ENCODE results near the gene SH3BP1.
"Not testable (repeated sequence)": the region's sequence is repeated elsewhere in the genome, so short reads cannot be mapped to it uniquely, and the experiment has no call there.

Gene SH3BP1

DNA sequence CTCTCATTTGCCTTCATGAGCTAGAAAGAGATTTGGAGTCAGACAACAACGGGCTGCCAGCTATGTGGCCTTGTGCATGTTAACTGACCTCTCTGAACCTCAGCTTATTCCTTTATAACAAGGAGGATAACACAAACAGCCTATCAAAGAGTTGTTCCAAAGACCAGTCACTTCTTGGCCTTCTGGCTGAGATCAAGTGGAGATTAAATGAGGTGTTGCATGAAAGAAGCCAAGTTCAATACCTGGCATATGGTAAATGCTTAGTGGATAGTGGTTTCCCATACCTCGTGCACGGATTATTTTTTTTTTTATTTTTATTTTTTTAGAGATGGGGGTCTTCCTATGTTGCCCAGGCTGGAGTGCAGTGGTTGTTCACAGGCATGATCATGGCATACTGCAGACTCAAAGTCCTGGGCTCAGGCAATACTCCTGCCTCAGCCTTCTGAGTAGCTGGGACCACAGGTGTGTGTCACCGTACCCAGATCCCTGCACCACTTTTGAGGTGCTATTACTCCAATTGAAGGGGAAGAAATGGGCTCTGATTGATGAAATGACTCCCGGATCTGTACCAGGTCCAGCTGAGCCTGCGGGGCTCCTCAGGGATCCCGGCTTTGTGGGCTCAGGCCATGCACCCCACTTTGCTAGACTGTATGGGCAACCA, 40.9 kb downstream of the SH3BP1 start:
- no peak for DNase-seq

GRCh38 chr22:37681001-37681424, 41.5 kb downstream of the SH3BP1 start:
- no peak for DNase-seq

DNA sequence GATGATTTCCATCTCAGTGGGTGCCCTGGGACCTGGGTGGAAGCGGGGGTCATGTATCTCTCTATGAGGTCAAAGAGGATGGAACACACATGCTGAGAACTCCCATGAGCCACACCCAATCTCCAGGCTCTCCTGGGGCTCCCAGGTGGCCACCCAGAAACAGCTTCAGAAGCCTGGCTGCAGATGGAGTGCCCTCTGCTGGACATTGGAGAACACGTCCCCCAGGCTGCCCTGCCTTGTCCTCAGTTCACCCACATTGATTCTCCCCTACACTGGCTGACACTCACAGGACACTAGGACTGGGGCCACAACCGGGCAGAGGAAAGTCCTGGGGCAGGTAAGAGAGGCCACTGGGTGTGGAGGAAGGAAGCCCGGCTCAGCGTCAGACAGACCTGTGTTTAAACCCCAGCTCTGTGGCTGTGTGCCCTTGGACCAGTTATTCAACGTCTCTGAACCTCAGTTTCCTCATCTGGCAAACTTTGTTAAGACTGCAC, 42.1 kb downstream of the SH3BP1 start:
- peak; percentile 38 for DNase-seq

DNA sequence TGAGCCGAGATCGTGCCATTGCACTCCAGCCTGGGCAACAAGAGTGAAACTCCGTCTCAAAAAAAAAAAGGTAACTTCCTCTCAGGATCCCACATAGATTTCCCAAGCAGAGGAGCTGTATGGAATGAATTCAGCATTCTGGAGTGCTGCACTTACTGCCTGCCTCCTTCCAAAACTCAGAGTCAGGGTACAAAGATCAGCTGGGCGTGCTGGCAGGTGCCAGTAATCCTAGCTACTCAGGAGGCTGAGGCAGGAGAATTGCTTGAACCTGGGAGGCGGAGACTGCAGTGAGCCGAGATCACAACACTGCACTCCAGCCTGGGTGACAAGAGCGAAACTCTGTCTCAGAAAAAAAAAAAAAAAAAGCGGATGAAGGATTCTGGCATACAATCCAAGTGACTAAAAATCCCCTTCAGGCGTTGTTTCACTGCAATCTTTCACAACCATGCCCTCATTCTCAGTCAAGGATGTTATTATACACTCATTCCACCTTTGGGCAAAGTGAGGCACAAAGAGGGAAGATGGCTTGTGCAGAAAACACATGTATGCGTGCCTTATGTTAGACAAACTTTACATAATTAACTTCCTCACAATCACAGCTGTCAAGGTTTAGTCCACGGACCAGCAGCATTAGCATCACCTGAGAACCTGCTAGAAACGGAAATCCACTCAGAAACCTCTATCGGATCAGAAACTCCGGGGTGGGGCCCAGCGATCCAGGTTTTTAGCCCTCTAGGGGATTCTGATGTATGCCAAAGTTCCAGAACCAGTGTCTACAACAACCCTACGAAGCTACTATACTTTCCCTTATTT, 45.5 kb downstream of the SH3BP1 start:
- no peak for DNase-seq

DNA sequence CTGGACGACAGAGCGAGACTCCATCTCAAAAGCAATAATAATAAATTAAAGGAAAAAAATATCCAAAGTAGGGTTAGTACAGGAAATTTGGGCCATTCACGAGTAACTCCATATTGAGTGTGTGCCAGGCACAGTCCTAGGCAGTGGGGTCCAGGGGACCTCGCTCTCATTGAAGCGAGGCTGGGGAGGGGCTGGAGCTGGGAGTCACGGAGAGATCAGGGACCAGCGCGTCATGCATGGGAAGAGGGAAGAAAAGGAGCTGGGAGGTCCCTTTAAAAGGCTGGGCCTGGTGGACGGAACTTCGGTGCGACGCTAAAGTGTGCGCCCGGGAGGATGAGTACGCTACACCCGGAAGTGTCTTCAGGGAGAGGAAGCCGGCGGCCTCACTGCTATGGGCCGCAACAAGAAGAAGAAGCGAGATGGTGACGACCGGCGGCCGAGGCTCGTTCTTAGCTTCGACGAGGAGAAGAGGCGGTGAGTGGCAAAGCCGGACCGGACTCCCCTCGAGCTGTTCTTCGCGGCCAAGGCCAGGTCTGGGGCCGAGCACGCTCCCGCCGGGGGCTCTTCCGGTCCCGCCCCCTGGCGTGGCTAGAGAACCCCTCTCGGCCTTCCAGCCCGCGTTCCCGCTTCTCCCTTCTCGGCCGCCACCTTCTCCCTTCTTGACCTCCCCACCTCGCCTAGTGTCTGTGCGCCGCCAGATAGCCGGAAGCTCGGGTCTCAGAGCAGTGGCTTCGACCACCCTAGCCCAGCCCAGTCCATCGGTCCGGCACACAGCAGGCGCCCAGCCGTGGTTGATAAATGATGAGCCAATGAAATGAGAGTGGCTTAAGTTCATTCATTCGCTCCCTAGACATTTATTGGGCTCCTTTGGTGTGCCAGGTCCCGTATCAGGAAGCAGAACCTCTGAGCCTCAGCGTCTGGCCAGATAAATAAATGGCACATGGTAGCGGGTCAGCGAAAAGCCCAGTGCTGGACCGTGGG, 46.8 kb downstream of the SH3BP1 start, which contains the start of gene NOL12:
Gene NOL12 (plus strand): TSS at position 342 of the 981 bp plus-strand sequence. CDS start 50 bp downstream, at position 392.
- peak; percentile 61 for DNase-seq

DNA sequence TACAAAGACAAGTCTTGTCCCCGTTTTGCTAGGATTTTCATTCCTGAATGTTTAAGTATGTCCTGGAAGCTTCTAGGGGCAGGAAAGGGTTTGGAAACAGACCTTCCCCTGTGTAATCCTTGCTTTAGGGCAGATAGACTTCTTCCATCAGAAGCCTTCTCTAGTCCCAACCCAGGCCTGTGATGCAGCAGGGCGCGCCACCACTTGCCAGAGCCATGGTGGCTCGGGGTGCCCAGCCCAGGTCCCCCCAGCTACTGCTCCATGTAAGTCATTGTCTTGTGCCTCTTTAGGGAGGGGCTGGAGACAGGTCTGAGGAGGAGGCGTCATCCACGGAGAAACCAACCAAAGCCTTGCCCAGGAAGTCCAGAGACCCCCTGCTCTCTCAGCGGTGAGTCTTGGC, 50.9 kb downstream of the SH3BP1 start:
- DNase-seq: no peak

GRCh38 chr22:37690901-37691504, 51.5 kb downstream of the SH3BP1 start:
- DNase-seq: no peak

DNA sequence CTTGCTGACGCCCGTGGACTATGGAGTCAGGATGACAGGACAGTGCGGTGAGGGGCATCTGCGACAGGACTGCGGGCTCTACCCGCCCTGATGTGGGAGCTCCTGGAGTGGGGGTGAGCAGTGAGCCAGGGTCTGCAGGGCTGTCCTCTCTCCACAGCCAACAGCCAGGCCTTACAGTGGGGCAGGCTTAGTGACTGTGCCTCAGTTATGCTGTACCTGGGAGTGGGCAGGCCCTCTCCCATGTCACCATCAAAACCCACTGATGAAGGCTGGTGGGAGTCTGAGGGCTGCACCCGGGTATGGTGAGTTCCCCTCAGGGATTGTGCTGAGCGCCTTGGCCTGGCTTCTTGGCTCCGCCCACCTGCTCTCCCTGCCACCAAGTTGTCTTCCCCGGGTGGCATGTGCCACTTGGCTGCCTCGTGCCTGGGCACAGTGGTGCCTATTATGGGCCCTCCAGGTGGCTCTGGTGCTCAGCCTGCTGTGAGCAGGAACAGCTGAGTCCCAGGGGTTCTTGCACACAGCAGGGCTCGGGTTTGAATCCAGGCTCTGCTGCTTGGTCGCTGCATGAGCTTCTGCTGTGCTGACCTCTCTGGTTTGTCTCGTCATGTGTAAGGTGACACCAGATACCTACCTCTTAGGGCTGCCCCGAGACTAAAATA, 53.3 kb downstream of the SH3BP1 start:
- DNase-seq: no peak

DNA sequence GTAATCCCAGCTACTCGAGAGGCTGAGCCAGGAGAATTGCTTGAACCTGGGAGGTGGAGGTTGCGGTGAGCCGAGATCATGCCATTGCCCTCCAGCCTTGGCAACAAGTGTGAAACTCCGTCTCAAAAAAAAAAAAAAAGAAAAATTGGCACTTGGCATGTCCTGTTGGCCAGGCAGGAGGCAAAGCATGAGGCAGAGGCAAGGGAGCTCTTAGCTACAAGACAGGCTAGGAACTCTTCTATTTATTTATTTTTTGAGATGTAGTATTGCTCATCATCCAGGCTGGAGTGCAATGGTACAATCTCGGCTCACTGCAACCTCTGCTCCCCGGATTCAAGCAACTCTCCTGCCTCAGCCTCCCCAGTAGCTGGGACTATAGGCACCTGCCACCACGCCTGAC, 54.7 kb downstream of the SH3BP1 start:
- not testable (repeated sequence) for DNase-seq

DNA sequence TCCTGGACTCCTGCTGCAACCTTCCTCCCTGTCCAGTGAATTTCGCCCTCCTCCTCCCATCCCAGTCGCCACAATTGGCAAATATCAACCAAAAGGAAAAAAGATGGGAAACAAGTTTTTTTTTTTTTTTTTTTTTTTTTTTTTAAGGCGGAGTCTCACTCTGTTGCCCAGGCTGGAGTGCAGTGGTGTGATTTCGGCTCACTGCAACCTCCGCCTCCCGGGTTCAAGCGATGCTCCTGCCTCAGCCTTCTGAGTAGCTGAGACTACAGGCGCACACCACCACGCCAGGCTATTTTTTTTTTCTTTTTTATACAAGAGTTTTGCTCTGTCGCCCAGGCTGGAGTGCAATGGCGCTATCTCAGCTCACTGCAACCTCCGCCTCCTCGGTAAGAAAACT, 56.8 kb downstream of the SH3BP1 start:
- DNase-seq: not testable (repeated sequence)

- peak; percentile 94 for DNase-seq
These were observed 57.4 kb downstream of the SH3BP1 start, which contains the start of gene TRIOBP for GRCh38 chr22:37696657-37697537. Gene TRIOBP (plus strand): TSS chr22:37697048. CDS start chr22:37701366, 4,318 bp downstream.

DNA sequence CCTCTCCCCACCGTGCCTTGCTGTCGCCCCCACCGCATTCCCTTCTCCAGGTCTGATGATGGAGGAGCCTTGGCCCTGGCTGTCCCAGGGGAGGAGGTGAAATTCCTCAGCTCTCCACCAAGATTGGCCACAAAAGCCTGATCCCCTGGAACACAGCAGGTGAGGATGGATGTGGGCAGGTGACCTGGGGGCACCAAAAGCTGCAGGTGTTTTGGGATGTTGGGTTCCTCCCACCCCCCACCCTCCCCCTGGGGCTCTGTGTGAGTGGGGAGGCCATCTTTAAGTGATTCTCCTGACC, 58.0 kb downstream of the SH3BP1 start:
- DNase-seq: no peak

GRCh38 chr22:37701141-37701786, 61.8 kb downstream of the SH3BP1 start:
- DNase-seq: no peak

- no peak for DNase-seq
These were observed 64.4 kb downstream of the SH3BP1 start for GRCh38 chr22:37703906-37704305.

DNA sequence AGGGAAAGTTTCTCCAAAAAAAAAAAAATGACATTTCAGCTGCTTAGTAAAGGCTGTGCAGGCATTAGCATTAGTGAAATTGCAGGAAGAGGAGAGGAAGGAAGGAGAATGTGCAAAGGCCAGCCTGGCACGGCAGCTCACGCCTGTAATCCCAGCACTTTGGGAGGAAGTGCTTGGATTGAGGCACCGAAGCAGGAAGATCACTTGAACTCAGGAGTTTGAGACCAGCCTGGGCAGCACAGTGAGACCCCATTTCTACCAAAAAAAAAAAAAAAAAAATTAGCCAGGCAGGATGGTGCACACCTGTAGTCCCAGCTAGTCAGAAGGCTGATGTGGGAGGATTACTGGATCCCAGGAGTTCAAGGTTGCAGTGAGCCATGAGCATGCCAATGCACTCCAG, 65.2 kb downstream of the SH3BP1 start:
- DNase-seq: no peak

- DNase-seq: no peak
These were observed 65.7 kb downstream of the SH3BP1 start for GRCh38 chr22:37705205-37705604.

Data from NCI-H2029 (cell line).